NK-92 (cell line): ENCODE measurements around the gene MAP2K4.

ENCODE experiments used
- DNase-seq: peaks from one replicate; lab custom pipeline; 2025; ENCODE audit not compliant: unreplicated experiment; lab: John Stamatoyannopoulos, UW

Gene MAP2K4

GRCh38 chr17:12088035-12088434 is 67.4 kb downstream of the MAP2K4 start:
- DNase-seq: no peak

GRCh38 chr17:12089809-12090384 is 69.2 kb downstream of the MAP2K4 start:
- DNase-seq: no peak

- no peak for DNase-seq
These were observed 73.7 kb downstream of the MAP2K4 start for GRCh38 chr17:12094336-12094735.

GRCh38 chr17:12095522-12095921 is 74.8 kb downstream of the MAP2K4 start:
- no peak for DNase-seq

GRCh38 chr17:12097326-12097725 is 76.6 kb downstream of the MAP2K4 start:
- no peak for DNase-seq

GRCh38 chr17:12098568-12098967 is 77.9 kb downstream of the MAP2K4 start:
- DNase-seq: no peak

GRCh38 chr17:12099412-12099811 is 78.7 kb downstream of the MAP2K4 start:
- DNase-seq: no peak

GRCh38 chr17:12104831-12105230 is 84.2 kb downstream of the MAP2K4 start:
- no peak for DNase-seq

GRCh38 chr17:12107905-12108304 is 87.2 kb downstream of the MAP2K4 start:
- no peak for DNase-seq

GRCh38 chr17:12110906-12111305 is 90.2 kb downstream of the MAP2K4 start:
- no peak for DNase-seq

GRCh38 chr17:12113156-12113555 is 92.5 kb downstream of the MAP2K4 start:
- no peak for DNase-seq

- DNase-seq: no peak
These were observed 94.2 kb downstream of the MAP2K4 start for GRCh38 chr17:12114686-12115418.

GRCh38 chr17:12116143-12116542 is 95.5 kb downstream of the MAP2K4 start:
- DNase-seq: no peak

GRCh38 chr17:12118617-12119016 is 97.9 kb downstream of the MAP2K4 start:
- DNase-seq: no peak

GRCh38 chr17:12122075-12122474 is 101.4 kb downstream of the MAP2K4 start:
- no peak for DNase-seq

GRCh38 chr17:12127177-12127576 is 106.5 kb downstream of the MAP2K4 start:
- DNase-seq: no peak

GRCh38 chr17:12127667-12128066 is 107.0 kb downstream of the MAP2K4 start:
- no peak for DNase-seq

- DNase-seq: no peak
These were observed 108.3 kb downstream of the MAP2K4 start for GRCh38 chr17:12128946-12129345.

- DNase-seq: no peak
These were observed 112.5 kb downstream of the MAP2K4 start for GRCh38 chr17:12133183-12133582.

- no peak for DNase-seq
These were observed 113.4 kb downstream of the MAP2K4 start for GRCh38 chr17:12134101-12134500.

- DNase-seq: no peak
These were observed 113.9 kb downstream of the MAP2K4 start for GRCh38 chr17:12134587-12134986.

- no peak for DNase-seq
These were observed 115.6 kb downstream of the MAP2K4 start for GRCh38 chr17:12136243-12136642.

GRCh38 chr17:12136646-12137045 is 116.0 kb downstream of the MAP2K4 start:
- DNase-seq: no peak
